RWPE2 (cell line): Measurements from ENCODE around the gene LRIG1.

Experiments
- ATAC-seq: fragments of 200-7000 bp; cut with Tn5 transposase; 3 replicates; pipeline ENCODE4 v1.9.1; 2021; ENCODE audit warnings: low read depth
- DNase-seq: peaks from one replicate; pipeline ENCODE4 v3.0.0-alpha.2; 2020; ENCODE audit warnings: low spot score
- H3K27ac ChIP-seq: fragments of 450-650 bp; 2 replicates; pipeline ENCODE4 v1.5.1; 2017; ENCODE audit warnings: mild to moderate bottlenecking; ENCODE audit not compliant: poor library complexity, severe bottlenecking
- H3K27me3 ChIP-seq: fragments of 250-450 bp; sonication (Bioruptor Pico); 2 replicates; pipeline ENCODE4 v1.5.1; 2021; ENCODE audit warnings: mild to moderate bottlenecking, moderate library complexity; ENCODE audit not compliant: insufficient read depth, poor library complexity, severe bottlenecking
- H3K36me3 ChIP-seq: fragments of 250-450 bp; sonication (Bioruptor Pico); 2 replicates; pipeline ENCODE4 v1.5.1; 2020; ENCODE audit warnings: low read depth, mild to moderate bottlenecking, moderate library complexity
- H3K4me1 ChIP-seq: fragments of 250-450 bp; sonication (Bioruptor Pico); 2 replicates; pipeline ENCODE4 v1.5.1; 2021; ENCODE audit warnings: mild to moderate bottlenecking, moderate library complexity; ENCODE audit not compliant: insufficient read depth, poor library complexity, severe bottlenecking
- H3K4me3 ChIP-seq: fragments of 250-450 bp; sonication (Bioruptor Pico); 2 replicates; pipeline ENCODE4 v1.5.1; 2021; ENCODE audit warnings: mild to moderate bottlenecking, moderate library complexity; ENCODE audit not compliant: severe bottlenecking
- H3K9me3 ChIP-seq: fragments of 250-450 bp; sonication (Bioruptor Pico); 2 replicates; pipeline ENCODE4 v1.5.1; 2021; ENCODE audit warnings: mild to moderate bottlenecking, moderate library complexity; ENCODE audit not compliant: severe bottlenecking
- CTCF ChIP-seq: fragments of 450-650 bp; IDR thresholded peaks from one replicate; pipeline ENCODE4 v1.5.1; 2017; ENCODE audit warnings: mild to moderate bottlenecking, moderate library complexity; ENCODE audit not compliant: poor library complexity, severe bottlenecking

LRIG1 gene

GRCh38 chr3:66489581-66489980, 11.2 kb downstream of the LRIG1 start:
- H3K4me1 ChIP-seq = peaks cover 9% of the 10 kb centered on the region
- no peak overlapping the region for H3K27ac ChIP-seq
- H3K36me3 ChIP-seq = no peaks in the 10 kb centered on the region
- TF ChIP-seq CTCF = no peak
- ATAC-seq (no peak), DNase-seq (no peak)
- no peaks in the 10 kb centered on the region for H3K27me3 ChIP-seq
- H3K4me3 ChIP-seq = no peak overlapping the region
- H3K9me3 ChIP-seq = no peaks in the 10 kb centered on the region

- Histone ChIP-seq H3K27ac (no peak overlapping the region), H3K9me3 (no peaks in the 10 kb centered on the region), H3K27me3 (no peaks in the 10 kb centered on the region), H3K4me3 (no peak overlapping the region), H3K36me3 (no peaks in the 10 kb centered on the region), H3K4me1 (peaks cover 9% of the 10 kb centered on the region)
- TF ChIP-seq CTCF = no peak
- ATAC-seq = no peak
- DNase-seq = no peak
Measured at GRCh38 chr3:66489115-66489514, 11.7 kb downstream of the LRIG1 start.

- Histone ChIP-seq H3K27ac (no peak overlapping the region), H3K4me1 (peaks cover 9% of the 10 kb centered on the region), H3K9me3 (no peaks in the 10 kb centered on the region), H3K4me3 (no peak overlapping the region), H3K36me3 (no peaks in the 10 kb centered on the region), H3K27me3 (no peaks in the 10 kb centered on the region)
- DNase-seq = no peak
- no peak for ATAC-seq
- TF ChIP-seq CTCF = no peak
Measured at GRCh38 chr3:66488492-66488891, 12.3 kb downstream of the LRIG1 start.

GRCh38 chr3:66487465-66487864, 13.4 kb downstream of the LRIG1 start:
- peaks cover 9% of the 10 kb centered on the region for H3K4me1 ChIP-seq
- no peak overlapping the region for H3K4me3 ChIP-seq
- H3K27me3 ChIP-seq = no peaks in the 10 kb centered on the region
- H3K9me3 ChIP-seq = no peaks in the 10 kb centered on the region
- H3K36me3 ChIP-seq = no peaks in the 10 kb centered on the region
- no peak overlapping the region for H3K27ac ChIP-seq
- DNase-seq (no peak), ATAC-seq (no peak)
- TF ChIP-seq CTCF = no peak

GRCh38 chr3:66486646-66487045, 14.2 kb downstream of the LRIG1 start:
- peaks cover 9% of the 10 kb centered on the region for H3K4me1 ChIP-seq
- H3K4me3 ChIP-seq = no peak overlapping the region
- H3K27ac ChIP-seq = no peak overlapping the region
- DNase-seq (no peak), ATAC-seq (no peak)
- no peaks in the 10 kb centered on the region for H3K36me3 ChIP-seq
- H3K9me3 ChIP-seq = no peaks in the 10 kb centered on the region
- no peaks in the 10 kb centered on the region for H3K27me3 ChIP-seq
- TF ChIP-seq CTCF = no peak
